HG03175 (cell line): ENCODE measurements around the gene ARL1.
"Not testable (repeated sequence)": the region's sequence is repeated elsewhere in the genome, so short reads cannot be mapped to it uniquely, and the experiment has no call there.

ENCODE experiments used
- ATAC-seq: cut with Tn5 transposase; IDR thresholded peaks from one replicate; pipeline ENCODE4 v1.9.1; 2021; ENCODE audit warnings: mild to moderate bottlenecking, moderate library complexity; ENCODE audit not compliant: unreplicated experiment

ARL1 gene

GRCh38 chr12:101407436-101408345 lies at the start of gene ARL1:
Gene ARL1 (minus strand): TSS chr12:101407772. CDS start chr12:101407645, 127 bp downstream.
- ATAC-seq, result peak; percentile 83

- no peak for ATAC-seq
Measured at GRCh38 chr12:101455685-101456084, 48.1 kb upstream of the ARL1 start.

DNA sequence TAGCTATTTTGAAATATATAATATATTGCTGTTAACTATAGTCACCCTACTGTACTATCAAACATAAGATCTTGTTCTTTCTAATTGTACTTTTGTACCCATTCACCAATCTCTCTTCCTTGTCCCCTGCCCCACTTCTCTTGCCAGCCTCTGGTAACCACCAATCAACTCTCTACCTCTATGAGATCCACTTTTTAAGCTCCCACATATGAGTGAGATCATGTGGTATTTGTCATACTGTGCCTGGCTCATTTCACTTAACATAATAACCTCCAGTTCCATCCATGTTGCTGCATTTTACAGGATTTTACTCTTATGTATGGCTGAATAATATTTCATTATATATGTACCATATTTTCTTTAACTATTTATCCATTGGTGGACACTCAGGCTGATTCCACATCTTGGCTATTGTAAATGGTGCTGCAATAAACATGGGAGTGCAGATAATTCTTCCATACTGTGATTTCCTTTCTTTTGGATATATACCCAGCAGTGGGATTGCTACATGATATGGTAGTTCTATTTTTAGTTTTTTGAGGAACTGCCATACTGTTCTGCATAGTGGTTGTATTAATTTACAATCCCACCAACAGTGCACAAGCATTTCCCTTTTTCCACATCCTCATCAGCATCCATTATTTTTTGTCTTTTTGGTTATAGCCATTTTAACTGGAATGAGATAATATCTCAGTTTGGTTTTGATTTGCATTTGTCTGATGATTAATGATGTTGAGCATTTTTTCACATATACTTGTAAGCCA lies 34.1 kb upstream of the ARL1 start:
- no peak for ATAC-seq

DNA sequence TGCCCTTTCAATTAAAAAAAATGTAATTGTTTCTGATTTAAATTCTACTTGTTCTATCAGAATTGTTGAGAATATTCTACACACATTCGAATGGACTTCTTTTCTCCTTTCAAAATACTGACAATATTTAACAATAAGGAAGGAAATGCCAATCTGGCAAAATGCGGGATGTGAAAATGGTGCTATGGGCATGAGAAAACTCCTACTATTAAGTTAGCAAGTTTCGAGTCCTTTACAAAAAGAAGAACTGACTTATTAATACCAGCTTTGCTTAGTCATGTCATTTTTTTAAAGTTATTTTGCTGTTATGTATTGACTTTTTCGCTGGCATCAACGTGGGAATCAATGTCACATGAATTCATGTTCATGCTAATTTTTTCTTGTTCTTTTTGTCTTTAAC lies 31.7 kb upstream of the ARL1 start:
- no peak for ATAC-seq

DNA sequence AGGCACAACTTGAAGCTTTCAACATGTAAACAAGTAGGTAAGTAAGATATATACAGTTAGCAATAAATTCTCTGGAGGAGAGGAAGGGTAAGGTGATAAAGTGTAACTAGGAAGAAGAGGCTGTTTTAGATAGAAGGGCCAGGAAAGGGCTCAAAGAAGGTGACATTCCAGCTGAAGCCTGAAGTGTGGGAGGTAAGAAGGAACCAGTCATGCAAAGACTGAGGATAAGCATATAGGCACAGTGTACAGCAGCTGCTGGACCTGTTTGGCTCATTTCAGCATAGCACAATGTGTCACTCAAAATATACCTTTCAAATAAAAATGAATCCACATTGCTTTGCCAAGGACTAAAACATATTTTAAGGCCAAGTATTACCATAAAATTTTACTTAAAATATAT lies 28.6 kb upstream of the ARL1 start:
- ATAC-seq, result no peak

DNA sequence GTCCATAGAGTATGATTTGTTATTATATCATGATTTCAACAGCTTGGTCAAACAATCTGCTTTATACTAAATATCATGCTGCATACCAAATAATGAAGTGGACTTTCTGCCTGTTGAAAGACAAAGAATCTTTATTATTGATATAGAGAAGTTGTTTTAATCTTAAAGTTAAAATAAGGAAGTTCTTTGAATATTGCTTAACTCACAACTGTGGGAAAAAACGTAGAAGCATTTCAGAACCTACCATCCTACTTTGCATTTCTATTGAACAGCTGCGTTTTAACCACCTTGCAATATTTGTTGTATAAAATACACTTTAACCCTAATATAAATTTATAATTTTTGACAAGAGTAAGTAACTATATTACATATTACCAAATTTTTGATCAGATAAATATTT lies 22.9 kb upstream of the ARL1 start:
- no peak for ATAC-seq

- ATAC-seq, result no peak
Measured at GRCh38 chr12:101424620-101425019, 17.0 kb upstream of the ARL1 start.

GRCh38 chr12:101422066-101422465 lies 14.5 kb upstream of the ARL1 start:
- not testable (repeated sequence) for ATAC-seq

DNA sequence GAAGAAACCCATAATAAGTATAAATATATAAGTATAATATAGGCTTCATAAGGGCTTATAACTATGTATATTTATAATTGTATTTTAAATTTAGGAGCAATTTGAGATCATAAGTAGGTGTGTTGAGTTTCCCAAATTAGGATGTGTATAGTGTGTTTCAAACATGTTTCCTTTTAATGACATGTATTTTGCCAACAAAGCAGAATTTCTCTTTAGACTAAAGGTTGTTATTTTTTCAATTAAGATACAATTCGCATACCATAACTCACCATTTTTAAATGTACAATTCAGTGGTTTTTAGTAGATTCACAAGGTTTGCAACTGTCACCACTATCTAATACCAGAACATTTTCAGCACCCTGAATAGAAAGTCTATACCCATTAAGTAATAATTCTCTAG lies 7.7 kb upstream of the ARL1 start:
- ATAC-seq, result no peak

DNA sequence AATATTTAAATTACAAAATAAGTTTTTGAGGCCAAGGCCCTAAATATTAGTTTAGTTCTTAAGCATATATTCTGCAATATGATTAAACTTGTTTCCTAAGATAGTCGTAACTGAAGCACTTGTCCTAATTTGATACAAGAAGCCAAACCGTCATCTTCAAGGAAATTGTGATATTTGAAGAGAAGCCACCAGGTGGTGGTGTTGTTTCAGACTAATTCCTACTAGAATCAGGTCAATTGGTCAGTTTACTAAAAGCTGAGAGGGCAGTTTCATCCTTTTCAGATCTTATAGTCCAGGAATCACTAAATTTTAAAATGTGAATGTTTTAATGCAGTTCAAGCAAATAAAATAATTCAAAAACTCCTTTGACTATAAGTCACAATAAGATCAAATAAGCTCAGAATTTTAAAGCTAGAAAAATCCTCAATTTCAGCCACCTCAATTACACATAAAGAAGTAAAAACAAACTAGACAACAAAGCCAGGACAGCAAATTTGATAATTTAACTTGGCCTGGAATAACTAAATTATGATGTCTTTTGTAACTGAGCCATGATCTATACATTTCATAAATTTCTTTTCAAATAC lies 7.1 kb upstream of the ARL1 start:
- ATAC-seq, result peak; percentile 56

GRCh38 chr12:101410169-101410568 lies 2.6 kb upstream of the ARL1 start:
- ATAC-seq, result not testable (repeated sequence)

DNA sequence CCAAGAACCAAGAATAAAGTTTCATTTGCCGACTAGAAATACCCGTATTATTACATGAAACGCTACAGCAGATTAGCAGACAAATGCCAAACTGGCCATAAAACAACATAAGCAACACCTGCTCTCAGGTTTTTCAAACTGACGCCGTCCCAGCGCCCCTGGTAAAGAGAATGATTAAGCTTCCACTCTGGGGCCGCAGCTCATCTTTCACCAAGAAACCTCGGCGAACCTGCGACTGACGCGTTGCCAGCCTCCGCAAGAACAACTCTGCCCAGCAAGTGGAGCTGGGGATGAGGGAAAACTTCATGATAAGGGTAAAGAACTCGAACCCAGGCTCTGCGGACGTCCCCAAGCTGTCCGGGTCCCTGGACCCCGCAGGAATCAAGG lies 530 bp downstream of the ARL1 start:
- peak; percentile 22 for ATAC-seq

GRCh38 chr12:101391181-101391580 lies 16.4 kb downstream of the ARL1 start:
- ATAC-seq, result not testable (repeated sequence)

- ATAC-seq, result no peak
Measured at GRCh38 chr12:101379149-101379548, 28.4 kb downstream of the ARL1 start.

- ATAC-seq, result no peak
Measured at GRCh38 chr12:101375573-101375972, 32.0 kb downstream of the ARL1 start.

- ATAC-seq, result no peak
Measured at GRCh38 chr12:101372431-101372830, 35.1 kb downstream of the ARL1 start.

GRCh38 chr12:101368016-101368415 lies 39.6 kb downstream of the ARL1 start:
- no peak for ATAC-seq

GRCh38 chr12:101361455-101361854 lies 46.1 kb downstream of the ARL1 start:
- ATAC-seq, result no peak

- ATAC-seq, result no peak
Measured at GRCh38 chr12:101356794-101357193, 50.8 kb downstream of the ARL1 start.

GRCh38 chr12:101351682-101352081 lies 55.9 kb downstream of the ARL1 start:
- no peak for ATAC-seq

DNA sequence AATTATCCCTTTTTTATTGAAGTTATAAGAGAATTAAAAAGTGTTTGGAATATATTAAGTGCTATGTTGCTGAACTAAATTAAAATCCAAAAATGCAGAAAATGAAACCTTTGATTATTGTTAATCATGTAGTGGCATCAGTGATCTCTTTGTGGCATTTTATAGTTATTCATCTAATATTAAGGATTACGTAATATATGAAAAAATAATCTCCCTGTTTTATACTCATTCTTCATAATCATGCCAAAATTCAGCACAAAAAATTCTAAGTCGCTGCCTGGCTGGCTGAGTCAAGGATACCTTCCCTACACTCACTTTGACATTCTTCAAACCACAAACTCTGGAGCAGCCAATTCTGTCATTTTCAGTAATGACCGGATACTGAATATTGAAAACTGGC lies 63.7 kb downstream of the ARL1 start:
- no peak for ATAC-seq
